ENCODE data around the gene TAF1B. TPM values are rescaled to one million over a fixed set of nuclear protein-coding genes. Genes with fewer than 3 reads are reported as not detected.
"Not testable (repeated sequence)": the region's sequence is repeated elsewhere in the genome, so short reads cannot be mapped to it uniquely, and the experiment has no call there.

TAF1B gene
- total RNA-seq, 2 experiments from 2014 or later = 18.8 to 19.0 TPM

DNA sequence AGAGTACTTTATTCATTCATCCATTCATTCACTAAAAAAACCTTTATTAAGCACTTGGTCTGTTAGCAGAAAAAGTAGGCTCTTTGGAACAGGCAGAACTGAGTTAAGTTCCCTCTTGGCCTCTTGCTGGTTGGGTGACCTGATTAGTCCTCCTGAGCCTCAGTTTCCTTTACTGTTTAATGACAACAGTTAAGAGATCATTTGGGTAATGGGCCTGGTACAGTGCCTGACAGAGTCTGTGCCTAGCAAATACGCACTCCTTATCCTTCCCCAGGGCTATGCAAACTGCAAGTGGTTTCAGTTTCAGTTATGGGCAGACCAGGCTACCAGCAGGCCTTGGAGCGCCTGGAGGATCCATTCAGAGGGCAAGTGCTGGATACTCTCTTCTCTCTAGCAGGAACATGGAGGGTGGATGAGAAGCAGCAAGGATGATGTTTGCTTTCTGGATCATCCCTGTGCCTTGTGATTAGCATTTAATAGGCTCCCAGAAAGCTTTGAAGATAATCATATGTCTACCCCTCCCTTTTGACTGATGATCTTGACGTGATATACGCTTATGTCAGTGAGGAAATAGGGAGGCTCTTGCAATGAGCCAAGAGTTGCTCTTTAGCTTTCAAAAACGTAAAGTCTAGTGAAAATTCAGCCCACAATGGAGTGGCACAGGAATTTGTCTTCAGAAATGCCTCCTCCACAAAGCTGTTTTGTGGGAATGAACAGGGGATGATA is 12.4 kb upstream of the TAF1B start:
- H3K4me3 Mint-ChIP-seq = no peak overlapping the region
- H3K27ac Mint-ChIP-seq = no peak overlapping the region
- no peak for ATAC-seq (ENCODE audit: low read depth)

DNA sequence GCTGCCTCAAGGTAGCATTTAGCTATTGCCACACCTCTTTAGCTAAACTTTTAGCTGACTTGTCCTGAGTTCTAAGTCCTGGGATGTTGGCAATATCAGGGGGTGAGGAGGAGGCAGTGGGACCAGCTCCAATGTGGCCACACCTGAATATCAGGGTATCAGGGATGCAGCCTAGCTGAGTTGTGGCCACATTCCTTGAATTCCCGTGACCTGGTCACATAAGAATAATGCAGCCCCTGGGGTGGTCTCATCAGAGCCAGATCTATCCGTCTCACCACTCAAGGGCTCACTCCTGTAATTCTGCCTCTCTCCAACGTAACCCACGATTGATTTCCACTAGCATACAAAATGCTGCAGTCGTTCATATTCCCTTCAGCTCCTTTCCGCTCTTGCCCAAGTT is 11.6 kb upstream of the TAF1B start:
- no peak for ATAC-seq (ENCODE audit: low read depth)
- POLR2A ChIA-PET = no interaction called here
- Mint-ChIP-seq H3K27me3 (peaks cover 38% of the 10 kb centered on the region), H3K9me3 (no peaks in the 10 kb centered on the region), H3K4me1 (peaks cover 7% of the 10 kb centered on the region), H3K27ac (no peak overlapping the region), H3K36me3 (no peaks in the 10 kb centered on the region), H3K4me3 (no peak overlapping the region)
- DNase-seq = no peak

More for the DNA sequence above, 12.4 kb upstream of the TAF1B start:
- DNase-seq = no peak
- Mint-ChIP-seq H3K36me3 (no peaks in the 10 kb centered on the region), H3K9me3 (no peaks in the 10 kb centered on the region), H3K27me3 (peaks cover 45% of the 10 kb centered on the region), H3K4me1 (peaks cover 7% of the 10 kb centered on the region)
- POLR2A ChIA-PET = no interaction called here

GRCh38 chr2:9832586-9832985 is 10.7 kb upstream of the TAF1B start:
- H3K36me3 Mint-ChIP-seq = no peaks in the 10 kb centered on the region
- H3K4me1 Mint-ChIP-seq = peaks cover 7% of the 10 kb centered on the region
- DNase-seq (no peak), ATAC-seq (ENCODE audit: low read depth) (no peak)
- no peak overlapping the region for H3K4me3 Mint-ChIP-seq
- H3K27ac Mint-ChIP-seq = no peak overlapping the region
- H3K9me3 Mint-ChIP-seq = no peaks in the 10 kb centered on the region
- H3K27me3 Mint-ChIP-seq = peaks cover 33% of the 10 kb centered on the region
- POLR2A ChIA-PET = no interaction called here

GRCh38 chr2:9835068-9835467 is 8.2 kb upstream of the TAF1B start:
- H3K9me3 Mint-ChIP-seq; H3K4me1 Mint-ChIP-seq; ATAC-seq (ENCODE audit: low read depth); DNase-seq; POLR2A ChIA-PET; H3K4me3 Mint-ChIP-seq; H3K36me3 Mint-ChIP-seq; H3K27ac Mint-ChIP-seq: not testable (repeated sequence)
- peaks cover 18% of the 10 kb centered on the region for H3K27me3 Mint-ChIP-seq

DNA sequence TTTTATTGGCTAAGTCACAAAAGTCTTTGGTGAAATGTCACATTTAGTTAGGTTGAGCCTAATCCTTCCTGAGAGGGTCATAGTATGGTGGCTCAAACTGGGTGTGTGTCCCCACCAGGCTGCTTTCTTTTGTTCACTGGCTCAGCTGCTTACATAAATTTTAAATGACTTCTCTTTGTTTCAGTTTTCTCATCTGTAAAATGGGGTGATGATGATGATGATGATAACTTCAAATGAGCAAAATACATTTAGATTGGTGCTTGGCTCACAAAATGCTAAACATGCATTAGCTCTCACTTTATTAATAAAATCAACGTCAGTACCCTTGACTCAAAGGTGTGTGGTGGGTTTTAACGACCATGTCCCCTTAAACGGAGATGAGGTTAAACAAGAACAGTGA is 7.2 kb upstream of the TAF1B start:
- H3K9me3 Mint-ChIP-seq = no peaks in the 10 kb centered on the region
- no peaks in the 10 kb centered on the region for H3K4me1 Mint-ChIP-seq
- POLR2A ChIA-PET = no interaction called here
- H3K27ac Mint-ChIP-seq = no peak overlapping the region
- no peak overlapping the region for H3K4me3 Mint-ChIP-seq
- H3K36me3 Mint-ChIP-seq = no peaks in the 10 kb centered on the region
- no peak for ATAC-seq (ENCODE audit: low read depth)
- peaks cover 18% of the 10 kb centered on the region for H3K27me3 Mint-ChIP-seq
- DNase-seq = no peak

- no peaks in the 10 kb centered on the region for H3K9me3 Mint-ChIP-seq
- POLR2A ChIA-PET = no interaction called here
Observed at GRCh38 chr2:9836517-9836916, 6.8 kb upstream of the TAF1B start.

GRCh38 chr2:9837451-9837850 is 5.8 kb upstream of the TAF1B start:
- Mint-ChIP-seq H3K4me1 (peaks cover 1% of the 10 kb centered on the region), H3K4me3 (no peak overlapping the region), H3K36me3 (no peaks in the 10 kb centered on the region), H3K27ac (no peak overlapping the region), H3K9me3 (no peaks in the 10 kb centered on the region), H3K27me3 (peaks cover 9% of the 10 kb centered on the region)
- DNase-seq (no peak), ATAC-seq (ENCODE audit: low read depth) (no peak)
- POLR2A ChIA-PET = no interaction called here

More at GRCh38 chr2:9836517-9836916, 6.8 kb upstream of the TAF1B start:
- H3K36me3 Mint-ChIP-seq = no peaks in the 10 kb centered on the region
- no peak for ATAC-seq (ENCODE audit: low read depth)
- no peak overlapping the region for H3K4me3 Mint-ChIP-seq
- no peak for DNase-seq
- no peaks in the 10 kb centered on the region for H3K4me1 Mint-ChIP-seq
- H3K27me3 Mint-ChIP-seq = peaks cover 18% of the 10 kb centered on the region
- H3K27ac Mint-ChIP-seq = no peak overlapping the region

DNA sequence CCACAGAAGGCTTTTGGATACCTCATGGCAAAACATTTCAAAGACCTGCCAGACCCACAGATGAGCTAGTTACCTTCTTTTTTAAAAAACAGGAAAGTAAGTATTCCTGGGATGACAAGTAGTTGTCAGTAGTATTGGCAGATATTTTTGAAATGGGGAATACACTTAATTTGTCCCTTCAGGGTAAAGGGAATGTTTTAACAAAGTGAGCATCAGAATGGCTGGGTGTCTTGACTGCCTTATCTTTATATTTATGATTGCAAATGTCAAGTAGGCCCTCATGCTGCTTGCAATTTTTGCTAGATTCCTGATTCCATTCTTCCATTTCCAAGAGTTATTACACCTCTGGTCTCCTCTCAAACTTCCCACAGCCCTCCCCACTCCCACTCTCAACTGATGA is 4.9 kb upstream of the TAF1B start:
- no peak overlapping the region for H3K27ac Mint-ChIP-seq
- no peak for DNase-seq
- no peaks in the 10 kb centered on the region for H3K9me3 Mint-ChIP-seq
- no peak for ATAC-seq (ENCODE audit: low read depth)
- peaks cover 6% of the 10 kb centered on the region for H3K27me3 Mint-ChIP-seq
- POLR2A ChIA-PET = interaction anchor here (0.7 kb wide), 1 partner anchor 51 kb away, joined by 3 read pairs; no protein-coding TSS in a partner anchor
- no peaks in the 10 kb centered on the region for H3K36me3 Mint-ChIP-seq
- H3K4me3 Mint-ChIP-seq = no peak overlapping the region
- H3K4me1 Mint-ChIP-seq = peaks cover 2% of the 10 kb centered on the region

GRCh38 chr2:9842487-9843228 is 616 bp upstream of the TAF1B start:
- POLR2A ChIA-PET = interaction anchor here (0.8 to 2.1 kb wide), 12 partner anchors 13 to 369 kb away, joined by 3 to 15 read pairs (median 4); partner anchors contain the start of genes ADAM17 and YWHAQ
- peak overlapping the region; percentile 88 for H3K27ac Mint-ChIP-seq
- H3K4me1 Mint-ChIP-seq = peaks cover 21% of the 10 kb centered on the region
- ATAC-seq (ENCODE audit: low read depth) (no peak), DNase-seq (no peak)
- no peaks in the 10 kb centered on the region for H3K9me3 Mint-ChIP-seq
- H3K27me3 Mint-ChIP-seq = no peaks in the 10 kb centered on the region
- peaks cover 12% of the 10 kb centered on the region for H3K36me3 Mint-ChIP-seq
- peak overlapping the region; percentile 88 for H3K4me3 Mint-ChIP-seq

DNA sequence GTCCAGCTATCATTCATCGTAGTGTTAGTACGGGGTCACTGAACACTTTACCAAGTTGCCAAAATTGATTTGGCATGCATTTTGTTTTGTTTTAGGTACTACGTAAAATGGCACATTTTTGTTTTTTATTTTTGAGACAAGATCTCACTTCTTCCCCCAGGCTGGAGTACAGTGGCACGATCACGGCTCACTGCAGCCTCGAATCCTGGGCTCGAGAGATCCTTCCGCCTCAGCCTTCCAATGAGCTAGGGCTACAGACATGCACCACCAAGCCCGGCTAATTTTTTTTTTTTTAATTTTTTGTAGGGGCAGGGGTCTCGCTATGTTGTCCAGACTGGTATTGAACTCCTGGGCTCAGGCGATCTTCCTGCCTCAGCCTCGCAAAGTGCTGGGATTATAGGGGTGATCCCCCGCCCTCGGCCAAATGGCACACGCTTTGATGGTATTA is 786 bp downstream of the TAF1B start:
- no peak for ATAC-seq (ENCODE audit: low read depth)
- peaks cover 23% of the 10 kb centered on the region for H3K4me1 Mint-ChIP-seq
- POLR2A ChIA-PET = interaction anchor here (0.9 to 2.1 kb wide), 9 partner anchors 11 to 370 kb away, joined by 3 to 15 read pairs (median 4); partner anchors contain the start of genes KLF11 and YWHAQ
- no peak for DNase-seq
- no peaks in the 10 kb centered on the region for H3K9me3 Mint-ChIP-seq
- no peaks in the 10 kb centered on the region for H3K27me3 Mint-ChIP-seq
- peaks cover 17% of the 10 kb centered on the region for H3K36me3 Mint-ChIP-seq
- H3K27ac Mint-ChIP-seq = peak overlapping the region; percentile 88
- peak overlapping the region; percentile 88 for H3K4me3 Mint-ChIP-seq

DNA sequence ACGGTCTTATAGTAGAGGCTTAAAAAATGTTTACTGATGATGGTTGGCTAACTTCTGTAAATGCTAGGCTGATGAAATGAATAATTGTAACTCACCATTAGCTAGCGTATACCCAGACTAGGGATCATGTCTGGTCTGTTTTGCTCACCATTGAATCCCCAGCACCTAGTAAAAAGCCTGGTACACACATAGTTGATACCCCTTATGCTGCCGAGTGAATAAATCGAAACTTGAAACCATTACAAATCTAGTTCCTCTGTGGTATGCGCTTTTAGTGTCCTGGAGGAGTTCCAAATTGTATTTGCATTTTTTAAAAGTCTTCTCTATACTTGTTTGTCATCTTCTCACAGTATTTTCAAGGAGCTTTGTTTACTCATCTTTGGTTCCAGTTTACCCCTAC is 1.3 kb downstream of the TAF1B start:
- peaks cover 23% of the 10 kb centered on the region for H3K4me1 Mint-ChIP-seq
- peaks cover 20% of the 10 kb centered on the region for H3K36me3 Mint-ChIP-seq
- no peak for DNase-seq
- H3K9me3 Mint-ChIP-seq = no peaks in the 10 kb centered on the region
- no peaks in the 10 kb centered on the region for H3K27me3 Mint-ChIP-seq
- ATAC-seq (ENCODE audit: low read depth) = no peak
- peak overlapping the region; percentile 88 for H3K4me3 Mint-ChIP-seq
- POLR2A ChIA-PET = interaction anchor here (1.1 to 2.1 kb wide), 3 partner anchors 45 to 371 kb away, joined by 3 to 15 read pairs (median 3); partner anchors contain the start of gene KLF11
- H3K27ac Mint-ChIP-seq = no peak overlapping the region

- no peak for DNase-seq
- H3K27me3 Mint-ChIP-seq = no peaks in the 10 kb centered on the region
- H3K4me3 Mint-ChIP-seq = no peak overlapping the region
- H3K27ac Mint-ChIP-seq = no peak overlapping the region
- ATAC-seq (ENCODE audit: low read depth) = no peak
- POLR2A ChIA-PET = no interaction called here
- H3K4me1 Mint-ChIP-seq = peaks cover 23% of the 10 kb centered on the region
- no peaks in the 10 kb centered on the region for H3K9me3 Mint-ChIP-seq
- peaks cover 27% of the 10 kb centered on the region for H3K36me3 Mint-ChIP-seq
Observed at GRCh38 chr2:9846554-9846953, 3.3 kb downstream of the TAF1B start.

DNA sequence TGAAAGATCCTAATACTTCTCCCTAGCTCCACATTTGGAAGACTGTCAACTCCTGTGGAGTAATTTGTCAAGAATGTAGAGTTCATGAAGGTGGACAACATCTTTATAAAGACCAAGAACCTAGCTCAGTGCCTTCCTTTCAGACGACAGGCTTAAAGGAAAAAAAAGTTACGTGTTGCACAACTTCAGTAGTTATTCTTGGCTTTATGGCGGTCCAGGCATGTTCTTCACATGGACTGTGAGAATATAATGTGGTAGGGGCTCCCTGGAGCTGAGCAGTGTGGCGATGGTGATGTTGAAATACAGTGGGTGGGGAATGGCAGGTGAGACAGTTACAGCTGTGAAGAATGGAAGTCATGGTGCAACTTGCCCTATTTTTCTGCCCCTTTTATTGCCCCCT is 3.9 kb downstream of the TAF1B start:
- DNase-seq = no peak
- H3K9me3 Mint-ChIP-seq = no peaks in the 10 kb centered on the region
- H3K27me3 Mint-ChIP-seq = no peaks in the 10 kb centered on the region
- POLR2A ChIA-PET = no interaction called here
- peaks cover 32% of the 10 kb centered on the region for H3K36me3 Mint-ChIP-seq
- H3K27ac Mint-ChIP-seq = no peak overlapping the region
- no peak for ATAC-seq (ENCODE audit: low read depth)
- no peak overlapping the region for H3K4me3 Mint-ChIP-seq
- peaks cover 23% of the 10 kb centered on the region for H3K4me1 Mint-ChIP-seq

GRCh38 chr2:9852881-9853280 is 9.6 kb downstream of the TAF1B start:
- peaks cover 1% of the 10 kb centered on the region for H3K4me1 Mint-ChIP-seq
- no peak overlapping the region for H3K27ac Mint-ChIP-seq
- ATAC-seq (ENCODE audit: low read depth) = no peak
- peaks cover 62% of the 10 kb centered on the region for H3K36me3 Mint-ChIP-seq
- no peak overlapping the region for H3K4me3 Mint-ChIP-seq
- DNase-seq = no peak
- POLR2A ChIA-PET = no interaction called here
- H3K27me3 Mint-ChIP-seq = no peaks in the 10 kb centered on the region
- H3K9me3 Mint-ChIP-seq = peaks cover 14% of the 10 kb centered on the region
